ENCODE measurements around the gene FBXO39. TPM values are rescaled to one million over a fixed set of nuclear protein-coding genes. Genes with fewer than 3 reads are reported as not detected.
A peak's percentile ranks its signal among the peaks of the same experiment; 100 is the strongest.

The FBXO39 gene
- total RNA-seq, 1 experiment from 2014 or later, result not detected

DNA sequence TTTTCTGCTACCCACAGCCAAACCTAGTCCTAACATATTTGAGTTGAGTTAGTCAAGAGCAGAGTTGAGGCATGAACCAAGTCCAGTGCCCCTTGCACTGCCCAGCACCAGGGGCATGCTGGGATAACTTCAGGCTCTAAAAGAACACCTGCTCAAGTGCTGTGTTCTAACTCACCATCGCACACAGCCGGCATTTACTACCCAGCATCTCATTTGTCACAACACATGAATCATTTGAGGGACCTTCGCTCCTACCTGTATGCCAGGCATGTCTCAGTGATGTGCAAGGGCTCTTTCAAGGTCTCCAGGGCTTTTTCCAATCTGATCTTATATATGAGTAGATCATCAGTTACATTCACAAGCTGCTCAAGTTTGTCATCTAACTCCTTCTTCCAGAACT, 42.9 kb downstream of the FBXO39 start:
- H3K9me2 ChIP-seq (replicated peaks; ENCODE audit: low read length), result no peaks in the 10 kb centered on the region
- H3K9me3 ChIP-seq (ENCODE audit: low read length), result no peaks in the 10 kb centered on the region
- intact Hi-C loops (cut with micrococcal nuclease), result no loop called here
- BruUV-seq (replicated peaks), result no TSS peak
- H3F3A ChIP-seq (ENCODE audit: low read length, unreplicated experiment), result no peaks in the 10 kb centered on the region
- no peak overlapping the region for H2AFZ ChIP-seq (ENCODE audit: low read length)
- POLR2A ChIA-PET (ENCODE audit: unreplicated experiment), result no interaction called here
- CTCF ChIA-PET, result no interaction called here
- H3K79me2 ChIP-seq (ENCODE audit: low read length), result no peaks in the 10 kb centered on the region
- H3K4me1 ChIP-seq (ENCODE audit: insufficient read depth, low read length), result peaks cover 12% of the 10 kb centered on the region
- no peak overlapping the region for H3K4me2 ChIP-seq (ENCODE audit: low read length)
- ATAC-seq, result no peak
- no peak for TF ChIP-seq EZH2phosphoT487 (IDR thresholded peaks at IDR 0.05; ENCODE audit: borderline replicate concordance, low read length)
- TF ChIP-seq CTCF (conservative IDR thresholded peaks at IDR 0.05; ENCODE audit: low read depth, low read length), result no peak
- TF ChIP-seq EZH2 (IDR thresholded peaks at IDR 0.05; ENCODE audit: low read length, unreplicated experiment), result no peak
- H3K36me3 ChIP-seq (ENCODE audit: low read depth, low read length), result no peaks in the 10 kb centered on the region
- H4K20me1 ChIP-seq (ENCODE audit: low read length), result no peaks in the 10 kb centered on the region
- no peaks in the 10 kb centered on the region for H3K27me3 ChIP-seq (ENCODE audit: low read length)
- no peak overlapping the region for H3K9ac ChIP-seq (ENCODE audit: low read length)
- no peak overlapping the region for H3K4me3 ChIP-seq (ENCODE audit: low read length)
- DNase-seq, result no peak
- no peak overlapping the region for H3K27ac ChIP-seq (ENCODE audit: low read length)

GRCh38 chr17:6823011-6823442, 47.0 kb downstream of the FBXO39 start:
- ChIA-PET CTCF (no interaction called here), POLR2A (ENCODE audit: unreplicated experiment) (no interaction called here)

More at GRCh38 chr17:6823011-6823442, 47.0 kb downstream of the FBXO39 start:
- no peaks in the 10 kb centered on the region for H3F3A ChIP-seq (ENCODE audit: low read length, unreplicated experiment)
- H3K9me2 ChIP-seq (replicated peaks; ENCODE audit: low read length), result no peaks in the 10 kb centered on the region
- peaks cover 12% of the 10 kb centered on the region for H3K4me1 ChIP-seq (ENCODE audit: insufficient read depth, low read length)
- no peaks in the 10 kb centered on the region for H3K9me3 ChIP-seq (ENCODE audit: low read length)
- H2AFZ ChIP-seq (ENCODE audit: low read length), result no peak overlapping the region
- no TSS peak for BruUV-seq (replicated peaks)
- H3K27ac ChIP-seq (ENCODE audit: low read length), result no peak overlapping the region
- 0 out of 2 replicates have a peak overlapping the region, but pooled peaks have one; percentile 13 for H3K4me2 ChIP-seq (ENCODE audit: low read length)
- DNase-seq, result peak; percentile 63
- H3K36me3 ChIP-seq (ENCODE audit: low read depth, low read length), result no peaks in the 10 kb centered on the region
- H3K27me3 ChIP-seq (ENCODE audit: low read length), result no peaks in the 10 kb centered on the region
- no peaks in the 10 kb centered on the region for H4K20me1 ChIP-seq (ENCODE audit: low read length)
- H3K4me3 ChIP-seq (ENCODE audit: low read length), result no peak overlapping the region
- no peaks in the 10 kb centered on the region for H3K79me2 ChIP-seq (ENCODE audit: low read length)
- no peak for ATAC-seq
- TF ChIP-seq EZH2 (IDR thresholded peaks at IDR 0.05; ENCODE audit: low read length, unreplicated experiment), result no peak
- TF ChIP-seq EZH2phosphoT487 (IDR thresholded peaks at IDR 0.05; ENCODE audit: borderline replicate concordance, low read length), result no peak
- TF ChIP-seq CTCF (conservative IDR thresholded peaks at IDR 0.05; ENCODE audit: low read depth, low read length), result no peak
- intact Hi-C loops (cut with micrococcal nuclease), result no loop called here
- no peak overlapping the region for H3K9ac ChIP-seq (ENCODE audit: low read length)

Measured in PC-3 (cell line).